Brain microvascular endothelial cell (primary cell): ENCODE results near the gene FLG.
"Not testable (repeated sequence)": the region's sequence is repeated elsewhere in the genome, so short reads cannot be mapped to it uniquely, and the experiment has no call there.

Source experiments
- DNase-seq: peaks from one replicate; pipeline ENCODE4 v3.0.0-alpha.2; 2020
- H3K27ac ChIP-seq: fragments of 250-450 bp; sonication (Bioruptor Pico); 2 replicates; pipeline ENCODE4 v1.5.1; 2020; ENCODE audit warnings: mild to moderate bottlenecking, moderate library complexity
- H3K27me3 ChIP-seq: fragments of 250-450 bp; sonication (Bioruptor Pico); replicated peaks from 2 replicates; pipeline ENCODE4 v1.5.1; 2020; ENCODE audit warnings: mild to moderate bottlenecking
- H3K36me3 ChIP-seq: fragments of 250-450 bp; sonication (Bioruptor Pico); replicated peaks from 2 replicates; pipeline ENCODE4 v1.5.1; 2020; ENCODE audit warnings: mild to moderate bottlenecking
- H3K4me3 ChIP-seq: 2 replicates; pipeline ENCODE4 v1.5.1; 2011; ENCODE audit warnings: low read depth, mild to moderate bottlenecking, control low read depth, low read length, moderate library complexity
- in situ Hi-C: cut with HindIII; loops from 2 replicates; pipeline ENCODE4 v1.10.0; 2017; ENCODE audit warnings: low sequenced_read_pairs, low pct_ligation_motif_present

FLG gene

GRCh38 chr1:152303139-152303872 is 21.7 kb downstream of the FLG start:
- DNase-seq, H3K36me3 ChIP-seq, in situ Hi-C loops, H3K27ac ChIP-seq, H3K27me3 ChIP-seq, H3K4me3 ChIP-seq: not testable (repeated sequence)

GRCh38 chr1:152256394-152256793 is 68.6 kb downstream of the FLG start:
- H3K4me3 ChIP-seq, in situ Hi-C loops, H3K27ac ChIP-seq, H3K27me3 ChIP-seq, DNase-seq, H3K36me3 ChIP-seq: not testable (repeated sequence)
